Adrenal gland (tissue), 12 donors: ENCODE measurements around the gene NOX4. TPM values are rescaled to one million over a fixed set of nuclear protein-coding genes. Genes with fewer than 3 reads are reported as not detected.

Experiments
- DNase-seq, 7 donors: peaks; one replicate each; pipeline ENCODE4 v3.0.0-alpha.2; 2019 to 2020
- H3K27ac ChIP-seq, 5 donors: fragments of 200-600 bp; sonication (generic) in 4 of 5; 1 replicate in 3 of 5; 2 replicates in 2 of 5; pipeline versions ENCODE4 v1.5.1 to v1.8.0; 2016 to 2020; ENCODE audit warnings: mild to moderate bottlenecking in 1 of 5
- H3K27me3 ChIP-seq: fragments of 200-600 bp; 2 replicates; pipeline ENCODE4 v1.8.0; 2021
- H3K36me3 ChIP-seq, 2 donors: fragments of 200-600 bp; replicated peaks in 1 of 2; 1 replicate in 1 of 2; 2 replicates in 1 of 2; pipeline versions ENCODE4 v1.5.1 to v1.8.0; 2018 to 2022
- H3K4me1 ChIP-seq, 2 donors: fragments of 200-600 bp; replicated peaks in 1 of 2; 1 replicate in 1 of 2; 2 replicates in 1 of 2; pipeline versions ENCODE4 v1.5.1 to v1.8.0; 2018 to 2021
- H3K4me3 ChIP-seq, 4 donors: fragments of 200-600 bp; sonication (generic) in 3 of 4; one replicate each; pipeline ENCODE4 v1.5.1; 2016 to 2018
- H3K9me3 ChIP-seq, 3 donors: fragments of 200-600 bp; sonication (generic) in 1 of 3; replicated peaks in 1 of 3; 1 replicate in 2 of 3; 2 replicates in 1 of 3; pipeline versions ENCODE4 v1.5.1 to v1.8.0; 2016 to 2021
- CTCF ChIP-seq, 6 experiments: fragments of 450-650 bp in 4 of 6; fragments of 200-600 bp in 2 of 6; sonication (generic) in 1 of 6; IDR thresholded peaks; 1 replicate in 5 of 6; 2 replicates in 1 of 6; pipeline versions ENCODE4 v1.5.1 to v1.8.0; 2016 to 2021; ENCODE audit warnings: antibody characterized with exemption in 6 of 6, mild to moderate bottlenecking in 2 of 6, moderate library complexity in 1 of 6
- POLR2A ChIP-seq, 2 donors: fragments of 450-650 bp; IDR thresholded peaks; one replicate each; pipeline ENCODE4 v1.6.1; 2017; ENCODE audit warnings: antibody characterized with exemption in 2 of 2, mild to moderate bottlenecking in 2 of 2, moderate library complexity in 1 of 2
- WGBS, 4 donors: extraction: QIAGEN DNeasy Blood & Tissue Kit in 2 of 4; methylation state at CpG; one replicate each; pipeline versions ENCODE4 v1.1.5 to v1.1.7; 2013 to 2017; 5-methylcytosine and 5-hydroxymethylcytosine counted together
- intact Hi-C, 2 donors: fragments of 100-400 bp; cut with DNase I; formaldehyde crosslinking; loops; one replicate each; pipeline versions ENCODE4 v1.14.1 to v1.15.0; 2022 to 2023
- polyA plus RNA-seq, 3 donors: library from polyadenylated mRNA; stranded (reverse); fragments of 200-250 nt in 2 of 3; fragments of 350-450 nt in 1 of 3; fragmentation: Illumina TruSeq in 1 of 3; extraction: RNeasy Lipid Tissue Mini Kit (QIAGEN cat#74804) in 1 of 3; gene quantifications; one replicate each; pipeline ENCODE4 v1.2.3, GENCODE V29; 2013 to 2014
- total RNA-seq, 9 donors: library from RNA; depleted of rRNA in 4 of 9; stranded (reverse); fragments of >200 nt in 4 of 9; fragments of 120-200 nt in 1 of 9; fragmentation: NEBNext Ultra II Directional in 1 of 9; extraction: Animal tissue kit (Norgen Biotek cat#: 25700) in 1 of 9; gene quantifications; one replicate each; pipeline versions ENCODE4 v1.1.0 to v1.2.4, GENCODE V29; 2013 to 2023
- donor health status: healthy with polysubstance abuse.
- donor health status: Bipolar disorder and iron deficiency.
- donor health status: DM: yes; HTN: yes; CAD: no.
- donor health status: DM: no; HTN: no; CAD: no.
- donor health status: DM: no; HTN: no; CAD: no.
- donor health status: DM: yes; HTN: yes; CAD: no.

NOX4 gene
- total and polyA plus RNA-seq, 12 donors = 0.14 to 8.8 (median 0.81) TPM; not detected in 1

GRCh38 chr11:89443361-89444322 is 47.5 kb downstream of the NOX4 start:
- Histone ChIP-seq H3K9me3 (no peaks in the 10 kb centered on the region), H3K36me3 (no peaks in the 10 kb centered on the region), H3K4me1 (no peaks in the 10 kb centered on the region), H3K4me3 (no peak overlapping the region), H3K27ac (no peak overlapping the region), H3K27me3 (no peaks in the 10 kb centered on the region)
- DNase-seq = no peak
- intact Hi-C loops = no loop called here
- TF ChIP-seq CTCF (IDR thresholded peaks at IDR 0.05) (no peak), POLR2A (IDR thresholded peaks at IDR 0.05) (no peak)
- 57 to 65% (median 61%) methylated on average over 5 of the region's 5 CpGs for WGBS, 4 donors

GRCh38 chr11:89442801-89443200 is 48.4 kb downstream of the NOX4 start:
- Histone ChIP-seq H3K4me3 (no peak overlapping the region), H3K4me1 (no peaks in the 10 kb centered on the region), H3K27me3 (no peaks in the 10 kb centered on the region), H3K27ac (no peak overlapping the region), H3K9me3 (no peaks in the 10 kb centered on the region), H3K36me3 (no peaks in the 10 kb centered on the region)
- TF ChIP-seq POLR2A (IDR thresholded peaks at IDR 0.05) (no peak), CTCF (IDR thresholded peaks at IDR 0.05) (no peak)
- intact Hi-C loops = no loop called here
- no peak for DNase-seq
- WGBS, 4 donors = 70 to 88% (median 80%) methylated on average over 2 of the region's 2 CpGs

GRCh38 chr11:89441606-89442005 is 49.6 kb downstream of the NOX4 start:
- 63 to 86% (median 70%) methylated on average over 1 of the region's 1 CpG for WGBS, 4 donors
- no peaks in the 10 kb centered on the region for H3K36me3 ChIP-seq
- H3K27ac ChIP-seq = no peak overlapping the region
- H3K9me3 ChIP-seq = no peaks in the 10 kb centered on the region
- intact Hi-C loops = no loop called here
- no peaks in the 10 kb centered on the region for H3K27me3 ChIP-seq
- no peak overlapping the region for H3K4me3 ChIP-seq
- H3K4me1 ChIP-seq = no peaks in the 10 kb centered on the region
- TF ChIP-seq POLR2A (IDR thresholded peaks at IDR 0.05) = no peak
- no peak for TF ChIP-seq CTCF (IDR thresholded peaks at IDR 0.05)
- no peak for DNase-seq

GRCh38 chr11:89437317-89437716 is 53.9 kb downstream of the NOX4 start:
- H3K4me1 ChIP-seq = no peaks in the 10 kb centered on the region
- no peak for TF ChIP-seq CTCF (IDR thresholded peaks at IDR 0.05)
- no peak for TF ChIP-seq POLR2A (IDR thresholded peaks at IDR 0.05)
- WGBS, 4 donors = 57 to 97% (median 81%) methylated on average over 1 of the region's 1 CpG
- intact Hi-C loops = no loop called here
- no peak for DNase-seq
- no peaks in the 10 kb centered on the region for H3K27me3 ChIP-seq
- H3K27ac ChIP-seq = no peak overlapping the region
- no peak overlapping the region for H3K4me3 ChIP-seq
- no peaks in the 10 kb centered on the region for H3K36me3 ChIP-seq
- H3K9me3 ChIP-seq = no peaks in the 10 kb centered on the region
